GM21619 (cell line): ENCODE data around the gene RGS16.

ENCODE experiments used
- ATAC-seq: cut with Tn5 transposase; IDR thresholded peaks from one replicate; pipeline ENCODE4 v1.9.1; 2021; ENCODE audit not compliant: unreplicated experiment

Gene RGS16

DNA sequence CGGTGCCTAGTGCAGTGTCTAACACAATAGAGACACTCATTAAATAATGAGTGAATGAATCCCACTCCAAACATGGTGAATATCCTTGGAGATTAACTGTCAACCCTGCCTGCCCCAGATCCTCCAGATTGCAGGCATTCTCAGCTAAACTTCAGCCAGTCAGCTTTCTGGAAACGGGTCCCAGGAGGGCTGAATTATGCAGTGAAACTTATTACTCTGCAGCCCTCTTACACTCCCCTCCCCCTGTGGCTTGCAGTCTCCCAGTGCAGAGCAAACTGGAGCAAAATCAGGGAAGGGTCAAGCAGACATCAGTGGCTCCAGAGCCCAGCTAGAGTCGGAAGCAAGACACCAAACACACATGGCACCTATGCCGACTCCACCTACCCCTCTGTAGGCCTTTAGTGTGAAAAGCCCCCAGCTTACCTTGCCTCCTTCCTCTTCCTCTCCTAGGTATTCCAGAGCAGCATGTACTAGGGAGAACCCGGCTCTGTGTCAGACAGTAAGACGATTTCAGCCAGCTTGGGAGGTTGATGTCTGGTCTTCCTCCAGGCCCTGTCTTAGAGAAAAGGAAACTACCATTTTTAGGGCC is 6.5 kb upstream of the RGS16 start:
- ATAC-seq = no peak

DNA sequence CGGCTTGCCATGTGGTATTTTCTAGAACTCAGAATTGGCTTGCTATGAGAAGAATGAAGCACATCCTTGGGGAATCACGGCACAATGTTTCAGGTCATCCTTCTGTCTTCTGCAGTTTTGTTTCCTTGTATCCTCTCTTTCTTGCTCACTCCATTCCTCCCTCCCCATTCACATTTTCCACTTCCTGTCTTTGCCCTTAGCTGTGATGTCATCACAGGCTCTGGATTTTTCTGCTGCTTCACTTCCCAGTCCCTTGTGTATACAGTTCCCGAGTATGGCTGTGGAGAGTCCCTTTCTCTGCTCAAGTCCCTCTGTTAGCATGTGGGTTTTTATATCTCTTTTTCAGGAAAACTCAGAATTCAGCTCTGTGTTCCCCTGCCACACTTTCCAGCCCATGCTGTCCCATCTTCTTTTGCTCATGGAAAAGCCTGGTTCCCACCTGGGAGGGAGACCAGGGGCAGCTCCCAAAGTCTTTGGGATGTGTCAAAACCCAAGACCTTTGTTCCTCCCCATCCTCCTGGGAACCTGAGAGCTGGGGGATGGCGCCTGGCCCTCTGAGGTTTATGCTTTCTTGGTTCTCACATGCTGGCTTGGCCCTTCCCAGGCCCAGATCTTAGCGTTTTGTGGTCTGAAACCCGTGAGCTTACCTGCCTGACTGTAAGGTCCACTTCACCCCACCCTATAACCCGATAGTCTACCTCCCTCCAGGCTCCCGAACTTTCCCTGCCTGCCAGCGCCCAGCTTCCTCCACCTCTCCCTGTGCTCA is 4.8 kb upstream of the RGS16 start:
- no peak for ATAC-seq

DNA sequence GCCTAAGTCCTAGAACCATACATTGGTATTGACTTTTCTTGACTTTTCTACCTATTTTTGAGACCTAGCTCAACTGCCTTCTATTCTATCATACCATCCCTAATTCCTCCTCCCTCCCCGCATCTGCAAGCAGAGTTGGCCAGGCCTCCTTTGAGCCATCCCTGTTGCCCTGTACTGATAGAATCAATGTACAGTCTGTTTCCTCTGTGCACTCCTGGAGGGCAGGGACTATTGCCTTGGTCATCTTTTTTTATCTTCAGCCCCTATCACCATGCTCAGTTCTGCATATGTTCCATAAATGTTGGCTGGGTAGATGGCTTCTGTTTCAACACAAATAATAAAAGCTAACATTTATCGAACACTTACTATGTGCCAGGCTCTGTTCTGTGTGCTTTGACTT is 4.0 kb upstream of the RGS16 start:
- ATAC-seq = no peak

DNA sequence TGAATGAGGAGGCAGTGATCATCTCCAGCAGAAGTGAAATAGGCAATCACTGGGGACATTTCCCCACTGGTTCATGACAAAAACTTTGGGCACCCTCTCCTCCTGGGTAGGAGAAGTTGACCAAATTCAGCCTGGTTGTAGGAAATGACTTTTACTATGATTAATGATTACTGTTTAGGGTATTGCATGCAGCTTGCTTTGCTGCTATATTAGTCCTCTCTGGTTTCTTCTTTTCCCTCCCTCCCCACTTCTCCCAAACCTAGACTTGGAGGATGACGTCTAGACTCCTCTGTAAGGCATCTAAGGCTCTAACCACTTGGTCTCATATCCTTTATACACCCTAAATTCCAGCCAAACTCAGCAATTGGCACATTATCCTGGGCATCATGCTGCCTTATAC is 3.4 kb upstream of the RGS16 start:
- no peak for ATAC-seq

DNA sequence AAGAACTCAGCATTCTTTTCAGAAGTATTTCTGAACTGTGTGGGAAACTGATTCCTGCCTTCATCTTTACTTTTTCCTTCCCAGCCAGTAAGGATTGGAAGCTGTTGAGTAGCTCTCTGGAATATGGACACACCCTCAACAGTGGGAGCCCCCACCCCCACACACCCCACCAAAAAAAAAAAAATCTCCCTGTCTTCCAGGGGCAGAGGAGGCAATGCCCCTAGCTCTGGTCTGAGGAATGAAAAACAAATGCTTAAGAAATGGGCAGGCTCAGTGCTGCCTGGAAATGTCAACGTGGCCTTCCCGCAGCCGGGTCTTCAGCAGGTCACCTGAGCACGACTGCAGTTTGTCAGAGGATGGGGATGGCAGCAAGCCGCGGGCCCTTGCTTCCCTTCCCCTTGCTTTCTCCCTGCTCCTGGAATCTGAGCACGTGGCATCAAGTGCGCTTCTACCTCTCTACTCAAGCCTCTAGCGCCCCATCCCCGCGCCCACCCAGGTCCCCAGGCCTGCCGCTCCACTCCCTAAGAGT is 479 bp downstream of the RGS16 start:
- peak; percentile 4 for ATAC-seq

DNA sequence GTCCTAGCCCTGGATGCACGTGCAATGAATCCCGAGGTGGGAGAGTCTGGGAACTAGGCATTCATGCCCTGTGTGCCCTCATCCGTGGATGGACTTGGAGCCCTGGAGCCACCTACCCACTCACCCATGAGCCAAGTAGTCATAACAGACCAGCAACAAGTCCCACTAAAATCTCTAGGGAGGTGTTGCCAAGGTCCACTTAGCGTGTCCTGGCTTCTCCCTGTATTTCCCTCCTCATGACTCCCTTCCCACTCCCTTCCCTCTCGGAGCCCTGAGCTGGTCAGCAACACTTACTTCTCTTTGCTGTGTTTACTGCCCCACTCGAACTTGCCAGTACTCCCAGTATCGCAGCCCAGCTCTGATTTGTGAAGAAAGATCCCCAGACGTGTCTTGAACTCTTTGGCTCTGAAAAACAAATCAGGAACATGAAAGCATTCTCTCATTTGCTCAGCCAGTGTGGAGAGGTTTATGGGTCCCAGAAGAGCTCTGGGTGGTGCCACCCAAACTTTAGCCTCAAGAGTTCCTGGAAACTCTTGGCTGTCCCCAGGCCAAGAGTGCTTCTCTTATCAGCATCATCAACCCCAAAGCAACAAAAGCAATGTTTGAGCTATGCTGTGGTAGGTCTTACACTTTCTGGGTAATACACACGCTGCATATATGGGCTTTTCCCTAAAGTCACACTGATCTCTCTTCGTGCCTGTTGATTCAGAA is 1.1 kb downstream of the RGS16 start:
- ATAC-seq = no peak

DNA sequence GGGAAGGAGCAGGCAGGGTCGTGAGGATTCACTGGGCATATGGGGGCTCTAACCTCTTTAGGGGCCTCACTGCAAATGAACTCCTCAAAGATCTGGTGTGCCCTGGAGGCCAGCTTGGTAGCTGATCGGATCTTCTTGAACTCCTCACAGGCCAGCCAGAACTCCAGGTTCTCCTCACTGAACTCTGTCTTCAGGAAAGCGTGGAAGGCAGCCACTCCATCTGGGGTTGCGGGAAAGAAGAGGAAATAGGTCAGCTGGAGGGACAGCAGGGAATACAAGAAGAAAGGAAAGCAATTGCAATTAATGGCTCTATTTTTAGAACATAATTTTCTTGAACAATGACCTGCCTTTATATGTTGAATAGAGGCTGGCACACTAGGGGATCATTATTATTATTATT is 2.3 kb downstream of the RGS16 start:
- no peak for ATAC-seq

DNA sequence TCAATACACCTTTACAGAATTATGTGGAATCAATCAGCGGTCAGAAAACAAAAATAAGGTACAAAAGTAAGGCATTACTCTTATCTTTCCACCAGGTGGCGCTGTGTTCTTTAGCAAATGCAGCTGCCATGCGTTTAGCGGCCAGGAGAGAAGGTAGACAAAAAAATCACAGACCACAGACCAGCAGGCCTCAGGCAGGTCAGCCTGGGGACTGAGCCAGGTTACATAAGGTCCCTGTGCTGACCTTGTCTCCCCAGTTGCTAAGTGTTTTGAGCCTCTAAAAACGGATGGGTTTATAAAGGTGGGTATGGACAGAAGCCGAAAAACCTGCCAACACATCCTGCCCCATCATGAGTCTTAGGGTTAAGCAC is 2.8 kb downstream of the RGS16 start:
- ATAC-seq = peak; percentile 27

DNA sequence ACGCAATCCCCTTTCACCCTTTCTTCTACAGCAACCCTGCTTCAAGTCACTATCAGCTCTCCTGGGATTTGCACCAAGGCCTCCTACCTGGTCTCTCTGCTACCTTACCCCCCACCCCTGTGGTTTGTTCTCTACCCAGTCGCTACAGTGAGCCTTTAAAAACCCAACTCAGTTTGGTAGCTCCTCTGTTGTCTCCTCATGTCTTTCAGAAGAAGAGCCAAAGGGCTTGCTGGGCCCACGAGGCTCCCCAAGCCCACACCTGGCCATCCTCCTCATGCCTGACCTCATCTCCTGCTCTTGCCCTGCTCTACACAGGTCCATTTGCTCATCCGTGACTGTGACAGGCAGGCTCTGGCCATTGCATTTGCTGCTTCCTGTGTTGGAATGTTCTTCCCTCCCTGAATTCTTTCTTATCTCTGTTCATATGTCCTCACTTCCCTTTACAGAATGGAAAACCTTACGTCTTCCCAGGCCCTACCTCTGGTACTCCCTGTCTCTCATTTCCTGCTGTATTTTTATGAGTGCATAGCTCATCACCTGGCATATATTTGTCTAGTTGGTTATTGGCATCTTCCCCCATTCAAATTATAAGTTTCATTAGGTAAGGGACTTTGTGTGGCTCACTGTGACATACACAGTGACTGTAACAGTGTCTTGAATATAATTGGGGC is 3.3 kb downstream of the RGS16 start:
- no peak for ATAC-seq

DNA sequence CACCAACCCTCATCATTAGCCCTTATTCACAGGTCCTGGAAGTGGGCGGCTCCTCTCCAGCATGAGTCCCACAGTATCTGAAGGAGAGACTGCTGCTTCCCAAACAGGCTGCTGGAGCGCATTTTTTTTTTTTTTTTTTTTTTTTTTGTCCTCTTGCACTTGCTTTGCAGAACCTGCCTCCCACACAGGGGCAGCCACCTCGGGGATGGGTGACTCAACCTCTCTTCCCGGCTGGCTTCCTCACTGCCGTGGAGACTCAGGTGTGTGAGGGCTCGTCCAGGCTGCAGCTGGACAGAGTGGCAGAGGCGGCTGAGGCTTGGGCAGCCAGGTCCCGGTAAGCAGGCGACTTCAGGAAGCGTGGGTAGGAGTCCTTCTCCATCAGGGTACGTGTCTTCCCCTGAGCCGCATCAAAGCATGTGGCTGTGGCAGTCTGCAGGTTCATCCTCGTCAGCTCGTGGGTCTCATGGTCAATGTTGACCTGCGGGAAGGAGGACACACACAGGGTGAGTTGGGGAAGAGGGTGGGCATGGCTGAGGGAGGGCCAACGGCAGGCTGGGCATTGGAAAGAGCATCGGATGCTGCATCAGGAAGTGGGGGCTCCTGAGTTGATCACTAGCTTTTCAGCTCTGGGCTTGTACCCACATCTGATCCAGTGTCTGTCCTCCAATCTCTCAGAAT is 4.0 kb downstream of the RGS16 start:
- ATAC-seq = no peak

DNA sequence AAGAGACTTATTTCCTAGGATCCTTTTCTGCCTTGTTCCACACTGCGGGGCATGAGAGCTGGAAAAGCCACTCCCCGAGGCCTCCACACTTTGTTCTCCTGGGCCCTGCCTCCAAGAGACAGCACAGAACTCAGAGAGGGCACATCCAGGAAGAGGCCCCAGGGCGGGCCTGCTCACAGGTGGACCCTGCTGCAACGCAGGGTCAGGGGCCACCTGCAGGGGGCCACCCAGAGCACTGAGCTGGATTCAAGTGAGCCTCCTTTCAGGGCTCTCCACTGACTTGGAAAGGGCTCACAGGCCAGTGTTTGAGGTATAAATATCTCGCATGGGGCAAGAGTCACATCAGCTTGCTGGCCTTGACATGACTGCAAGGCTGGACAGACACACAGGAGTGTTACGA is 4.8 kb downstream of the RGS16 start:
- ATAC-seq = no peak

DNA sequence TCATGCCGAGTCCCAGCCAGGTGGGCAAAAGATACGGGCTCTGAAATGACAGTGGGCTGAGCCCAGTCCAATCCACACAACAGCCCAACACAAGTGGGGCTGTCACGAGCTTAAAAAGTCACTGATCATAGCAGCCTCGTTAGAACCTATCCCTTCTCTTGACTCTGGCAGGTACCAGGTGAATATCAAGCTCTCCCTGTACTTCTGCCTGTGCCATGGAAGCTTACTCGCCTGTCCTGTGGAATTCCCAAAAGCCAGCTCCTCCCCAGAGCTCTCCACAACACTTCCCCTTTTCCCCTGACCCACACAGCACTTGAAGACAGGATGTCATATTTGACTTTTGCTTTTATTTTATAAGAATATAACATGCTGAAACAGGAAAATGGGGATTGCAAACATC is 5.9 kb downstream of the RGS16 start:
- ATAC-seq = no peak

DNA sequence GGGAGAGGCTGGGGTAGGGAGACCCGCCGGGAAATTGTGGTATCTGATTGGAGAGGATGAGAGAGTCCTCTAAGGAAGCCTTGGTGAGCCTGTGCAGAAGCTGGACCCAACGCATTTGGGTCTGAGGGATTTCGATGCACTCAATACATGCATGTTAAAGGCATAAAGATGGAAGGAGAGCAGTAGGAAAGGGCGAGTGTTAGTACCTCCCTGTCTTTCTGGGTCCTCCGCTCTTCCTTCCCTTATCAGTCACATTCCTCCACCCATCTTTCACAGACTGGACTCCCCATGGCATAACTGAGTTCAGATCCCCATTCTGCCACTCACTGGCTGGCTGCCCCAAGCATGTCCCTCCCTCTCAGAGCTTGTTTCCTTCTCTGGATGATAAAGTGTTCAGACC is 7.3 kb downstream of the RGS16 start:
- no peak for ATAC-seq

DNA sequence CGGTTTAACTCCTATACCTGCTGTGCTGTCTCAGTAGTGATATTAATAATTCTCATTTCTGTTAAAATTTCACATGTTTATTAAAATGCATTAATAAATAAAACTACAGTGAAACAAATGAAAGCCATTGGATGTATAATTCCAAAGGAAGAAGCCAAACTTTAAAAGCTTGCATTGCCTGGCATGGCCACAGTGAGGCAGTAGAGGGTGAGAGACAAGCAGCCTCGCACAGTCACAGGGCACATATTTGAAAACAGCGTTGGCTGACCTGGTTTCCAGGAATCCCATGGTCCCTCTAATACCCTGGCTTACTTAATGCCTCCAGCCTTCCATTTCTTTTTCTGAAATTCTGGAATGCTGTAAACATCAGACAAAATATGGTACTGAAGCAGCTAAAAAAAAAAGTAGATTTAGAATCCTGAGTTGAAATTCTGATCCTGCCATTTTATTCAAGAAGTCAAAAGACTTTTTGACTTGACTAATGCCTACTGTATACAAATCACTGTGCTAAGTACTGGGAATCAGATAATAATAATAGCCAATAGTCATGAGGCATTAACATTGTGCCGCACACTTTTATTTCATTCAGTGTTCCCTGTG is 8.4 kb downstream of the RGS16 start:
- no peak for ATAC-seq

DNA sequence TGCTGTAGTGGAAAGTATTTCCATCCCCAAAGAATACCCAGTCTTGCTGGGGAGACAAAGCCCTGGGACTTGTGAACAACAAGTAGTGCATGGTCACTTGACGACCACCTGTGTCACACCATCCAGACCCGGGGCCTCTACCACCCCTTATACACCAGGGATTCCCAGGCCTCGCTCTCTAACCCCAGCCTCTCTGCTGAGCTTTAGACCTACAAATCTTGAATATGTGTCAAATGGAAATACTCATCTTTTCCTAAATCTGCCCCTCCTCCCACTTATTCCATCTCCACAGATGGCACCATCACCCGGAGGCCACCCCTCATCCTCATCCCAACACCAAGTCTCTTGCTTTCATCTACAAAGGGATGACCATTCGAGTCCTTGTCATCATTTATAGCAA is 14.3 kb downstream of the RGS16 start:
- ATAC-seq = no peak

DNA sequence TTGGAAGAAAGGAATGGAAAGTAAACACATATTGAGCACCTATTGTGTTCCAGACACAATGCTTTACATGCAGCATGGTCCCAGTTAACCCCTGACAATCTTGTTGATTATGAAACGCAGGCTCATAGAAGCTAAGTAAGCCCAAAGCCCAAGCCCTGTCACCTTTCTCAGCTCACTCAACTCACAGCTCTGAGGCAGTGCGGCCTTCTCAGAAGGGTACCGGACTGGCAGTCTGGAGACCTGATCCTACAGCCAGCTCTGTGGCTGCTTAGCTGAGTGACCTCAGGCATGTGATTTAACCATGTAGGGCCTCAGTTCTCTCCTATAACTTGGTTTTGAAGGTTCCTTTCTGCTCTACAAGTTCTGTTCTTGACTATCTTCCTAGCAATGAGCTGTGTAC is 14.7 kb downstream of the RGS16 start:
- no peak for ATAC-seq

DNA sequence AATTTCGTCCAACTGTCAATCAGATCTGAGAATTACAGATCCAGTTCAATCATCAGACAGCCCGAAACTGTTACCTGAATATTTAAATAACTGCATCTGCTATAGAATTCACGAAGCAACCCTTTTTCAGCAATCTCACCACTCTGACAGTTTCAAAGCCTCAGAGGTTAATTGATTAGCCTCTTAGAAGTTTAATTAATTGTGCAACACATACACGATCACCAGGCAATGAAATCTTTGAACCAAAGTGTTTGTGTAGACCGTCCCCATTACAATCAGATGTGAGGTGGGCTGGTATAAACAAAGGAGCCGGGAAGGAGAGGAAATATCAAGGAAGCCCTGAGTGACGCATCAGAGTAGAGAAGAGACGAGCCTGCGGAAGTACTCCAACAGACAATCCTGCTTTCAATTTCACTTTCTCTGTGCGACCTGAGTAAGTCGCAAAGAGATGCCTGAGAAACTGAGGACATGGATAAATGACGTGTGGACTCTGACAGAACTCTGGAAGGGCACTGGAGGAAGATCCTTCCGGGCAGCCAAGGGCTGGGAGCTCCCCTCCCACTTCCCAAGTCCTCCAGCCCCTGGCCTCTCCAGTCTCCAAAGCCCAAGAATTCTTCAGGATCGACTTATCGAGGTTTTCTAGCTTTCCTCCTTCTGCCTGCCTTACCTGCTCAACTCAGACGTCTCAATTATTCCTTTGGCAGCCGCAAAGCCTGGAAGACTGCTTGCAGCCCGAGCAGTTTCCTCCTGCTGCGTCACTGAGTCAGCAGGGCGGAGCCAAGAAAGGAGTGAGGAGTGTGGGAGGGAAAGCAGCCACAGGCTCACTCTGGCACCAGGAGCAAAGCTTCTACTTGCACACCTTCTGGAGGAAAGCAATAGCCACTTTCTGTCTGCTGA is 15.4 kb downstream of the RGS16 start, which contains the start of gene RNASEL:
Gene RNASEL, minus strand, starts transcription at position 757 of the 897 bp plus-strand sequence. CDS start 2,450 bp downstream, outside the sequence.
- ATAC-seq = peak; percentile 91

DNA sequence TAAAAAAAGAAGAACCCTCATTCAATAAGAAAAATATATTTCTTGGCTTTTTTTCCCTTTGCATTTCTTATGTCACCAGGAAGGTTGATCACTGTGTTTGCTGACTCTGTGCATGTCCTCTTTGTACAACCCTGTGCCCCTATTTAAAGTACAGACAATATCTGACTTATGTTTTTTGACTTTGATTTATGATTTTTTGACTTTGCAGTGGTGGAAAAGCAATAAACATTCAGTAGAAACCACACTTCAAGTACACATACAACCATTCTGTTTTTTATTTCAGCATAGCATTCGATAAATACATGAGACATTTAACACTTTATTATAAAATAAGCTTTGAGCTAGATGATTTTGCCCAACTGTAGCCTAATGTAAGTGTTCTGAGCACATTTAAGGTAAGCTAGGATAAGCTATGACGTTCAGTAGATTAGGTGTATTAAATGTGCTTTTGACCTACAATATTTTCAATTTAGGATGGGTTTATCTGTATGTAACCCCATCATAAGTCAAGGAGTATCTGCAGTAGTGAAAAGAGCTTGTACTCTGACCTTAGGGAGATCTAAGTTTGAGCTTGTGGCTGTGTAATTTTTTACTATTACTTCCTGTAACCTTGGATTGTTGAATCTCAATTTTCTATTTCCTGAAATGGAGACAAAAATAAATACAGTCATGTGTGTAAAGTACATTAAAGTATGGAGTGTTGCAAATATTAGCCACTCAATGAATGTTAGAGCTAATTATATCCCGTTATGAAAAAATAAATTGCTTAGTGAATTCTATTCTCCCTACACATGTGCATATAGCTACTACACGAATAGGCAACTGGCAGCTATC is 16.3 kb downstream of the RGS16 start:
- ATAC-seq = peak; percentile 16

DNA sequence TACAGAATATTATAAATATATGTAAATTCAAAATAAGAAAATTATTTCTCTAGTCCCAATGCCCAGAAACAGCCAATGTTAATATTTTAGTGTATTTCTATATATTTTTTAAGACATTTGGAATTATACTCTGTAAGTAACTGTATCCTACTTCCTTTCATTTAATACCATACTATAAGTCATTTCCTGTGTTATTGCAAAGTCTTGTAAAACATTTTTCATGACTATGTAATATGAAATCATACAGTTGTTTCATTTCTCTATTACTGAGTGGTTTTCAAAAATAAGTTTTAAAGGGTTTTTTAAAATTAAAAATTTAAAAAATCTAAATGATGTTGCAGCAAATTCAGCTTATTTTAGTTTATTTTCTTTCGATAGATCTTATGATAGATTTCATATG is 17.1 kb downstream of the RGS16 start:
- no peak for ATAC-seq
